AG04449 (cell line): ENCODE measurements around the gene WDR86.

ENCODE experiments used
- CTCF ChIA-PET: fragments of 350-600 bp; formaldehyde crosslinking; extraction: SDS; loops from one replicate; lab custom pipeline; 2021; ENCODE audit warnings: antibody characterized with exemption; lab: Yijun Ruan, JAX
- POLR2A ChIA-PET: fragments of 400-600, 350-600 bp; formaldehyde crosslinking; extraction: SDS; loops from one replicate; lab custom pipeline; 2020; ENCODE audit warnings: antibody characterized with exemption, inconsistent platforms; lab: Yijun Ruan, JAX
- DNase-seq: peaks from one replicate; pipeline ENCODE4 v3.0.0-alpha.2; 2010; ENCODE audit warnings: low read depth, low spot score
- H3K4me3 ChIP-seq: 2 replicates; pipeline ENCODE4 v1.5.1; 2011; ENCODE audit warnings: low read depth, mild to moderate bottlenecking, control low read depth, low read length
- CTCF ChIP-seq: IDR thresholded peaks from one replicate; pipeline ENCODE4 v1.5.1; 2011; ENCODE audit warnings: mild to moderate bottlenecking, moderate library complexity, low read length, control low read depth, inconsistent platforms; ENCODE audit not compliant: insufficient read depth; ENCODE audit errors: missing control alignments

WDR86 gene

GRCh38 chr7:151398446-151399304 is 11.2 kb downstream of the WDR86 start:
- H3K4me3 ChIP-seq, result no peak overlapping the region
- ChIA-PET POLR2A (no interaction called here), CTCF (interaction anchor here (1.8 to 2.1 kb wide), 2 partner anchors 30 to 50 kb away, joined by 6 to 7 read pairs; no protein-coding TSS in a partner anchor)
- no peak for TF ChIP-seq CTCF
- no peak for DNase-seq

- ChIA-PET CTCF (interaction anchor here (0.9 to 1.2 kb wide), 2 partner anchors 52 to 363 kb away, joined by 3 to 4 read pairs; no protein-coding TSS in a partner anchor), POLR2A (no interaction called here)
- no peak for DNase-seq
- H3K4me3 ChIP-seq, result no peak overlapping the region
- no peak for TF ChIP-seq CTCF
Measured at GRCh38 chr7:151397026-151397425, 12.8 kb downstream of the WDR86 start.

- ChIA-PET CTCF (interaction anchor here (0.9 to 1.2 kb wide), 3 partner anchors 28 to 364 kb away, joined by 3 to 4 read pairs (median 4); no protein-coding TSS in a partner anchor), POLR2A (interaction anchor here (0.8 kb wide), 1 partner anchor 30 kb away, joined by 3 read pairs; no protein-coding TSS in a partner anchor)
- no peak overlapping the region for H3K4me3 ChIP-seq
- no peak for DNase-seq
- TF ChIP-seq CTCF, result no peak
Measured at GRCh38 chr7:151396328-151396970, 13.4 kb downstream of the WDR86 start.

- H3K4me3 ChIP-seq, result no peak overlapping the region
- CTCF ChIA-PET, result no interaction called here
- POLR2A ChIA-PET, result no interaction called here
- no peak for TF ChIP-seq CTCF
- DNase-seq, result no peak
Measured at GRCh38 chr7:151395036-151395367, 14.8 kb downstream of the WDR86 start.

GRCh38 chr7:151394076-151395035 is 15.5 kb downstream of the WDR86 start:
- POLR2A ChIA-PET, result no interaction called here
- CTCF ChIA-PET, result no interaction called here
- no peak for DNase-seq
- no peak overlapping the region for H3K4me3 ChIP-seq
- no peak for TF ChIP-seq CTCF
